NCI-H2029 treated with DMSO at 0.1 percent for 48 hours (cell line): ENCODE data around the gene PKP3.
"Not testable (repeated sequence)": the region's sequence is repeated elsewhere in the genome, so short reads cannot be mapped to it uniquely, and the experiment has no call there.

Experiments used
- DNase-seq: peaks from one replicate; lab custom pipeline; 2025; lab: John Stamatoyannopoulos, UW

PKP3 gene

GRCh38 chr11:412641-413119 lies 18.7 kb downstream of the PKP3 start:
- no peak for DNase-seq

- no peak for DNase-seq
Measured at GRCh38 chr11:413120-414081, 19.4 kb downstream of the PKP3 start.

- DNase-seq, result no peak
Measured at GRCh38 chr11:414318-414857, 20.4 kb downstream of the PKP3 start.

- no peak for DNase-seq
Measured at GRCh38 chr11:415640-416041, 21.6 kb downstream of the PKP3 start.

GRCh38 chr11:416051-416756 lies 22.2 kb downstream of the PKP3 start:
- no peak for DNase-seq

GRCh38 chr11:416757-417621 lies 23.0 kb downstream of the PKP3 start:
- DNase-seq, result peak; percentile 8

- no peak for DNase-seq
Measured at GRCh38 chr11:417652-418342, 23.8 kb downstream of the PKP3 start.

GRCh38 chr11:418343-419247 lies 24.6 kb downstream of the PKP3 start:
- no peak for DNase-seq

- DNase-seq, result no peak
Measured at GRCh38 chr11:419248-420005, 25.4 kb downstream of the PKP3 start.

GRCh38 chr11:420054-420910 lies 26.3 kb downstream of the PKP3 start:
- no peak for DNase-seq

GRCh38 chr11:420911-421321 lies 26.9 kb downstream of the PKP3 start:
- no peak for DNase-seq

- DNase-seq, result no peak
Measured at GRCh38 chr11:422249-422656, 28.2 kb downstream of the PKP3 start.

GRCh38 chr11:424232-424631 lies 30.2 kb downstream of the PKP3 start:
- no peak for DNase-seq

GRCh38 chr11:424766-425165 lies 30.8 kb downstream of the PKP3 start:
- DNase-seq, result not testable (repeated sequence)

- DNase-seq, result no peak
Measured at GRCh38 chr11:425301-425700, 31.3 kb downstream of the PKP3 start.

GRCh38 chr11:426851-427250 lies 32.8 kb downstream of the PKP3 start:
- DNase-seq, result no peak

GRCh38 chr11:428295-428694 lies 34.3 kb downstream of the PKP3 start:
- no peak for DNase-seq

GRCh38 chr11:429391-429790 lies 35.4 kb downstream of the PKP3 start:
- no peak for DNase-seq
